Activated T-helper 1 cell treated with anti-CD3 and anti-CD28 coated beads, Interleukin-12 subunit alpha, Interleukin-12 subunit beta, Interleukin-2, Interleukin-4 antibody, amounts not matched to agents 30 ng/mL and 10 ng/mL and 1 ng/mL, durations not matched to agents 14 hours and 24 hours and 36 hours (primary cell): ENCODE measurements around the gene TRIM10. TPM values are rescaled to one million over a fixed set of nuclear protein-coding genes. Genes with fewer than 3 reads are reported as not detected.
"Not testable (repeated sequence)": the region's sequence is repeated elsewhere in the genome, so short reads cannot be mapped to it uniquely, and the experiment has no call there.

Experiments used
- DNase-seq: peaks from one replicate; pipeline ENCODE4 v3.0.0; 2021; ENCODE audit warnings: low spot score
- H3K27ac Mint-ChIP-seq: one replicate; pipeline ENCODE4 v1.8.0; 2021; ENCODE audit warnings: mild to moderate bottlenecking, mixed read lengths
- H3K27me3 Mint-ChIP-seq: one replicate; pipeline ENCODE4 v1.8.0; 2022; ENCODE audit warnings: mild to moderate bottlenecking, moderate library complexity, mixed read lengths; ENCODE audit not compliant: insufficient read depth
- H3K36me3 Mint-ChIP-seq: one replicate; pipeline ENCODE4 v1.8.0; 2021; ENCODE audit warnings: low read depth, mixed read lengths
- H3K4me1 Mint-ChIP-seq: one replicate; pipeline ENCODE4 v1.8.0; 2021; ENCODE audit warnings: low read depth, mixed read lengths
- H3K4me3 Mint-ChIP-seq: one replicate; pipeline ENCODE4 v1.8.0; 2021; ENCODE audit warnings: mild to moderate bottlenecking, moderate library complexity, mixed read lengths
- H3K9me3 Mint-ChIP-seq: one replicate; pipeline ENCODE4 v1.8.0; 2021; ENCODE audit warnings: mixed read lengths
- intact Hi-C: fragments of 100-400 bp; cut with micrococcal nuclease; formaldehyde crosslinking; loops from one replicate; pipeline ENCODE4 v1.15.1; 2024
- total RNA-seq: library from RNA; stranded (reverse); gene quantifications from 2 replicates; pipeline ENCODE4 v1.2.3, GENCODE V29; 2022

The TRIM10 gene
- total RNA-seq, 1 donor from 2014 or later = 0.08 TPM

GRCh38 chr6:30144811-30145210, 16.2 kb downstream of the TRIM10 start:
- intact Hi-C loops = no loop called here
- Mint-ChIP-seq H3K9me3 (no peaks in the 10 kb centered on the region), H3K27ac (no peak overlapping the region), H3K27me3 (peaks cover 40% of the 10 kb centered on the region), H3K4me3 (no peak overlapping the region), H3K36me3 (no peaks in the 10 kb centered on the region), H3K4me1 (peaks cover 10% of the 10 kb centered on the region)
- DNase-seq = no peak

GRCh38 chr6:30143780-30144179, 17.2 kb downstream of the TRIM10 start:
- H3K36me3 Mint-ChIP-seq = no peaks in the 10 kb centered on the region
- no peak for DNase-seq
- peaks cover 10% of the 10 kb centered on the region for H3K4me1 Mint-ChIP-seq
- H3K27ac Mint-ChIP-seq = no peak overlapping the region
- intact Hi-C loops = no loop called here
- no peak overlapping the region for H3K4me3 Mint-ChIP-seq
- peaks cover 40% of the 10 kb centered on the region for H3K27me3 Mint-ChIP-seq
- H3K9me3 Mint-ChIP-seq = no peaks in the 10 kb centered on the region

- no peaks in the 10 kb centered on the region for H3K9me3 Mint-ChIP-seq
- H3K27me3 Mint-ChIP-seq = peaks cover 42% of the 10 kb centered on the region
- H3K36me3 Mint-ChIP-seq = no peaks in the 10 kb centered on the region
- no peak for DNase-seq
- H3K4me1 Mint-ChIP-seq = peaks cover 7% of the 10 kb centered on the region
- intact Hi-C loops = no loop called here
- no peak overlapping the region for H3K4me3 Mint-ChIP-seq
- no peak overlapping the region for H3K27ac Mint-ChIP-seq
Observed at GRCh38 chr6:30142665-30143064, 18.3 kb downstream of the TRIM10 start.

DNA sequence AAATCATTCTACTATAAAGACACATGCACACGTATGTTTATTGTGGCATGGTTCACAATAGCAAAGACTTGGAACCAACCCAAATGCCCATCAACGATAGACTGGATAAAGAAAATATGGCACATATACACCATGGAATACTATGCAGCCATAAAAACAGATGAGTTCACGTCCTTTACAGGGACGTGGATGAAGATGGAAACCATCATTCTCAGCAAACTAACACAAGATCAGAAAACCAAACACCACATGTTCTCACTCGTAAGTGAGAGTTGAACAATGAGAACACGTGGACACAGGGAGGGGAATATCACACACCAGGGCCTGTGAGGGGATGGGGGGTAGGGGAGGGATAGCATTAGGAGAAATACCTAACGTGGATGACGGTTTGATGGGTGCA, 20.8 kb downstream of the TRIM10 start:
- H3K4me1 Mint-ChIP-seq, H3K9me3 Mint-ChIP-seq, H3K4me3 Mint-ChIP-seq, H3K36me3 Mint-ChIP-seq, intact Hi-C loops, DNase-seq, H3K27ac Mint-ChIP-seq: not testable (repeated sequence)
- H3K27me3 Mint-ChIP-seq = peaks cover 53% of the 10 kb centered on the region

DNA sequence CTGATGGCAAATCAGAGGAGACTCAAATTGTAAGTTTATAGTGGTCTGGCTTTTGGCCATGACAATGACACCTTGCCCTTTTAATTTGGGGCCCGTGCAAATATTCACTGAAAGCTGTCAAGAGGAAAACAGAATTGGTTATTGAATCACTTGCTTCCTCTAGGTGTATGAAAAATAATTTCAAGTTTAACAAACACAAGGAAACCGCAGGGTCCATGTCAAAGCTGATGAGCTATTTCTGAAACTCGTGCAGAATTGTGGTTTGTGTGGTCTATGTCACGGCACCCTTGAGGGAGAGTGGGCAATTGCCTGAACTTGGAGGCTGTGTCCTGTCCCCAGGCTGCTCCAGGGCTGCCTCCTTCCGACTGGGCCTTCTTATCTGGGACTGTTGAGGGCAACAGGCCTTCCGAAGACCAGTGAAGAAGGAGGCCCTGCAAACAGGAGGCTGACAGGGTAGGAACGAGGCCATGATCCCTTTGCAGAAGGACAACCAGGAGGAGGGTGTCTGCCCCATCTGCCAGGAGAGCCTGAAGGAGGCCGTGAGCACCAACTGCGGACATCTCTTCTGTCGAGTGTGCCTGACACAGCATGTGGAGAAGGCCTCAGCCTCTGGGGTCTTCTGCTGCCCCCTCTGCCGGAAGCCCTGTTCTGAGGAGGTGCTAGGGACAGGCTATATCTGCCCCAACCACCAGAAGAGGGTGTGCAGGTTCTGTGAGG, 24.3 kb downstream of the TRIM10 start:
- intact Hi-C loops = no loop called here
- Mint-ChIP-seq H3K27me3 (peaks cover 48% of the 10 kb centered on the region), H3K4me1 (peaks cover 9% of the 10 kb centered on the region), H3K36me3 (no peaks in the 10 kb centered on the region), H3K9me3 (no peaks in the 10 kb centered on the region), H3K27ac (no peak overlapping the region), H3K4me3 (no peak overlapping the region)
- no peak for DNase-seq

- H3K4me1 Mint-ChIP-seq = peaks cover 15% of the 10 kb centered on the region
- no peak within 1 kb of the TSS for H3K4me3 Mint-ChIP-seq
- DNase-seq = no peak
- no peaks in the 10 kb centered on the region for H3K36me3 Mint-ChIP-seq
- H3K9me3 Mint-ChIP-seq = no peaks in the 10 kb centered on the region
- peaks cover 50% of the 10 kb centered on the region for H3K27me3 Mint-ChIP-seq
- H3K27ac Mint-ChIP-seq = no peak within 1 kb of the TSS
- intact Hi-C loops = no loop called here
Observed at GRCh38 chr6:30135757-30136156, 25.3 kb downstream of the TRIM10 start, which contains the start of gene TRIM40. Gene TRIM40 (plus strand): TSS chr6:30136140. CDS start chr6:30137037, 897 bp downstream.

DNA sequence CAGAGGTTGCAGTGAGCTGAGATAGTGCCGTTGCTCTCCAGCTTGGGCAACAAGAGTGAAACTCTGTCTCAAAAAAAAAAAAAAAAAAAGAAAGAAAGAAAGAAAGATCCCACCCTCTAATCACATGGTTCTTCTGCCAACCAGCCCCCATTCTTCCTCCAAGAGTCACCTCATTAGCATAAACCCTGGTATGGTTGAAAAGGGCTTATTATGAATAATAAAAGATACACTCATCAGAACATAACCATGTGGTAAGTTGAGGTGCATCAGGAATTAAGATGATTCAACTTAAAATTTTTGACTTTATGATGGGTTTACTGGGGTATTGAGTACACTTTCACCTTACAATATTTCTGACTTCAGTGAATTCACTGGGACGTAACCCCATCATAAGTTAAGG, 25.9 kb downstream of the TRIM10 start:
- no peaks in the 10 kb centered on the region for H3K9me3 Mint-ChIP-seq
- H3K4me1 Mint-ChIP-seq = peaks cover 21% of the 10 kb centered on the region
- H3K27me3 Mint-ChIP-seq = peaks cover 51% of the 10 kb centered on the region
- H3K36me3 Mint-ChIP-seq = no peaks in the 10 kb centered on the region
- H3K4me3 Mint-ChIP-seq = no peak overlapping the region
- intact Hi-C loops = no loop called here
- H3K27ac Mint-ChIP-seq = no peak overlapping the region
- no peak for DNase-seq

DNA sequence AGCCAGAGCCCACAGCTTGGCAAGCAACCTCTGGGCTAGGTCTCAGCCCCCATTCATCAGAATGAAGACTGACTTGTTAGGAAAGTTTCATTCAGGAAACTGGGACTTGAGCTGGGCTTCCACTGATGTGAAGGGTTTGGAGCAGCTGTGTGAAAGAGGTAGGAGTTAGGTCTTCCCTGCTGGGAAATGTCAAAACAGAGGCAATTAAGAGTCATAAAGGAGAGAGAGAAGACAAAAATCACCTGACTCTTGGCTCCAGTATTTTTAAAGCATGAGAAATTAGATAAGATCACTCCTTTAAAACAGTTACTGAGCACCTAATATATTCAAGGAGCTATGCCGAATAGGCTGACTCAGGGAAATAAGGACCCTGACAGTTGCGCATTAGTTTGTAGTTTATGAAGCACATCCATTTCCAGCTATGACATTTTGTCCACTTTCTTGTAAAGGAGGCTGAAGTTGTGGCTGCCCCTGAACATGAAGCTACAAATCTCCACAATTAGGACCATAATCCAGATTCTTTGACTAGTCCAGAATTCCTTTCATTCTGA, 29.0 kb downstream of the TRIM10 start:
- Mint-ChIP-seq H3K9me3 (no peaks in the 10 kb centered on the region), H3K27me3 (peaks cover 65% of the 10 kb centered on the region), H3K4me1 (peaks cover 34% of the 10 kb centered on the region), H3K4me3 (no peak overlapping the region), H3K27ac (no peak overlapping the region), H3K36me3 (no peaks in the 10 kb centered on the region)
- intact Hi-C loops = loop anchor here (1.0 to 2.0 kb wide), 5 partner anchors 29 to 284 kb away; partner anchors contain the start of gene PPP1R11
- DNase-seq = no peak

- H3K27me3 Mint-ChIP-seq = peaks cover 65% of the 10 kb centered on the region
- H3K27ac Mint-ChIP-seq = no peak overlapping the region
- intact Hi-C loops = loop anchor here (1.0 to 2.0 kb wide), 5 partner anchors 28 to 283 kb away; partner anchors contain the start of gene PPP1R11
Observed at GRCh38 chr6:30130887-30131862, 29.8 kb downstream of the TRIM10 start.

DNA sequence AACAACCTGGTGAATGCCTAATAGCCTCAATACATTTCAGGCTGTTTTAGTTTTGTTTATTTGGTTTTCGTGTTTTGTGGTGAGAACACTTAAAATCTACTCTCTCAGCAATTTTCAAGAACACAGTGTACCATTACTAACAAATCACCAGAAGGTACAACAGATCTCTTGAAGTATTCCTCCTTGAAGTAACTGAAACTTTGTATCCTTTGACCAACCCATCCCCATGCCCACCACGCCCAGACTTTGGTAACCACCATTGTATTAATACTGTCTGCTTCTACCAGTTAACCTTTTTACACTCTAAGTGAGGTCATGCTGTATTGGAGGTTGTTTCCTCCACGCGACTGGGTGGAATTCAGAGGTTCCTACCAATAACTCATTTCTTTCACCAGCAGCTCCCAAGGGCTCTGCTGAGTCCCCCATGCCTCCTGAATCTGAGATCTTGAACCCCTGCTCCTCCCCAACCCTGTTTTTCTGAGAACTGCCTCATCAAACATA, 30.8 kb downstream of the TRIM10 start:
- intact Hi-C loops = loop anchor here (2.0 kb wide), 1 partner anchor 63 kb away; the partner anchor contains the start of gene PPP1R11
- H3K4me3 Mint-ChIP-seq = no peak overlapping the region
- H3K27me3 Mint-ChIP-seq = peaks cover 60% of the 10 kb centered on the region
- no peak for DNase-seq
- no peak overlapping the region for H3K27ac Mint-ChIP-seq
- H3K4me1 Mint-ChIP-seq = peaks cover 25% of the 10 kb centered on the region
- no peaks in the 10 kb centered on the region for H3K9me3 Mint-ChIP-seq
- H3K36me3 Mint-ChIP-seq = no peaks in the 10 kb centered on the region

More at GRCh38 chr6:30130887-30131862, 29.8 kb downstream of the TRIM10 start:
- Mint-ChIP-seq H3K4me3 (no peak overlapping the region), H3K36me3 (no peaks in the 10 kb centered on the region), H3K9me3 (no peaks in the 10 kb centered on the region), H3K4me1 (peaks cover 30% of the 10 kb centered on the region)
- peak; percentile 57 for DNase-seq

- no peak for DNase-seq
- Mint-ChIP-seq H3K27me3 (peaks cover 60% of the 10 kb centered on the region), H3K27ac (no peak overlapping the region), H3K4me3 (no peak overlapping the region), H3K4me1 (peaks cover 25% of the 10 kb centered on the region), H3K9me3 (no peaks in the 10 kb centered on the region), H3K36me3 (no peaks in the 10 kb centered on the region)
- intact Hi-C loops = loop anchor here (2.0 kb wide), 1 partner anchor 63 kb away; the partner anchor contains the start of gene PPP1R11
Observed at GRCh38 chr6:30129265-30130178, 31.5 kb downstream of the TRIM10 start.
